ENCODE measurements around the gene MLIP. TPM values are rescaled to one million over a fixed set of nuclear protein-coding genes. Genes with fewer than 3 reads are reported as not detected.

Gene MLIP
- total RNA-seq, 2 experiments from 2014 or later: not detected

DNA sequence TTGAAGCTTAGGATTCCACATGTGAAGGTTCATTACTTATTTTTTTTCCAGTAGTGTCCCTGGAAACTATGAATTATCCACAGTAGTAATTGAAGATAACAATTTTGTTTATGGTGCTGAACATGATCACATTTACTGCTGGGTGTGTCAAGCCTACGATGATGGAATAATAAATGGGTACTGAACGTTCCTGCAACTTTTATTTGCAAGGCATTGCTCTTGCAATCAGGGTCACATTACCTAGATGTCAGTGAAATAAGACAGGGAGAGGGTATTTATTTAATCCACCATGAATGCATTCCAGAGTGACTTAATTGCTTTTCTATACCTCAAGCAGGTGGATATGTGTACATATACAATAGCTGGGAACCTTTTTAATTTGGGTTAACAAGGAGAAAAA lies 27.0 kb upstream of the MLIP start:
- H3K27ac ChIP-seq (ENCODE audit: low read depth, low read length, poor library complexity, severe bottlenecking): no peak overlapping the region
- no peaks in the 10 kb centered on the region for H4K20me1 ChIP-seq (ENCODE audit: insufficient read depth, low read length)
- no TSS peak for BruUV-seq (replicated peaks)
- no peak for DNase-seq (ENCODE audit: low spot score)
- TF ChIP-seq, protein P1, sequence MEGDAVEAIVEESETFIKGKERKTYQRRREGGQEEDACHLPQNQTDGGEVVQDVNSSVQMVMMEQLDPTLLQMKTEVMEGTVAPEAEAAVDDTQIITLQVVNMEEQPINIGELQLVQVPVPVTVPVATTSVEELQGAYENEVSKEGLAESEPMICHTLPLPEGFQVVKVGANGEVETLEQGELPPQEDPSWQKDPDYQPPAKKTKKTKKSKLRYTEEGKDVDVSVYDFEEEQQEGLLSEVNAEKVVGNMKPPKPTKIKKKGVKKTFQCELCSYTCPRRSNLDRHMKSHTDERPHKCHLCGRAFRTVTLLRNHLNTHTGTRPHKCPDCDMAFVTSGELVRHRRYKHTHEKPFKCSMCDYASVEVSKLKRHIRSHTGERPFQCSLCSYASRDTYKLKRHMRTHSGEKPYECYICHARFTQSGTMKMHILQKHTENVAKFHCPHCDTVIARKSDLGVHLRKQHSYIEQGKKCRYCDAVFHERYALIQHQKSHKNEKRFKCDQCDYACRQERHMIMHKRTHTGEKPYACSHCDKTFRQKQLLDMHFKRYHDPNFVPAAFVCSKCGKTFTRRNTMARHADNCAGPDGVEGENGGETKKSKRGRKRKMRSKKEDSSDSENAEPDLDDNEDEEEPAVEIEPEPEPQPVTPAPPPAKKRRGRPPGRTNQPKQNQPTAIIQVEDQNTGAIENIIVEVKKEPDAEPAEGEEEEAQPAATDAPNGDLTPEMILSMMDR (conservative IDR thresholded peaks at IDR 0.05; ENCODE audit: low read length): no peak
- no peak for TF ChIP-seq EZH2phosphoT487 (IDR thresholded peaks at IDR 0.05; ENCODE audit: borderline replicate concordance, low read depth, low read length)
- ChIA-PET CTCF (ENCODE audit: unreplicated experiment) (no interaction called here), POLR2A (interaction anchor here (0.6 kb wide), 1 partner anchor 30 kb away, joined by 3 read pairs; no protein-coding TSS in a partner anchor)
- H2AFZ ChIP-seq (ENCODE audit: low read length): no peak overlapping the region
- H3K4me1 ChIP-seq (ENCODE audit: insufficient read depth, low read length, poor library complexity, severe bottlenecking): no peaks in the 10 kb centered on the region
- H3K79me2 ChIP-seq (ENCODE audit: insufficient read depth, low read depth, low read length): no peaks in the 10 kb centered on the region
- no peak overlapping the region for H3K4me3 ChIP-seq (ENCODE audit: low read depth, low read length, poor library complexity, severe bottlenecking)
- no peaks in the 10 kb centered on the region for H3K9me3 ChIP-seq (ENCODE audit: low read length)
- no peaks in the 10 kb centered on the region for H3K9me2 ChIP-seq (ENCODE audit: insufficient read depth, low read length)
- intact Hi-C loops (cut with micrococcal nuclease; ENCODE audit: unreplicated experiment): no loop called here
- H3K36me3 ChIP-seq (ENCODE audit: insufficient read depth, low read length): no peaks in the 10 kb centered on the region
- H3K4me2 ChIP-seq (ENCODE audit: low read length): no peak overlapping the region

DNA sequence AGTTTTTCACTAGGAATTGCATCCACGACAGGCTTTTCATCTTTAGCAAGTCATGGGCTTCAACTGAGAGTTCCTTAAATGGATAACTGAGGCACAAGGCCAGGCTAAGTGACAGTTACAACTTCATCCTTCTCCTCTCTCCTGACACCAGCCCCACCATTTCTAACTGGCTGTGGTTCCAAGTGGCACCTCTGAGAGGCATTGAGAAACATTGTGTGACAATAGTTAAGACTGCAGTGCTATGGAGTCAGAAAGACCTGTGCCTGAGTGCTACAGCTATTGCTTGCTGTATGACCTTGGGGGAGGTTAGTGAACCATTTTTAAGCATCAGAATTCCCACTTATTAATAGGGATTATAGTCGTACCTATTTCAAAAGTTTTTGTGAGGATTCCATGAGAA lies 26.2 kb upstream of the MLIP start:
- DNase-seq (ENCODE audit: low spot score): no peak
- Histone ChIP-seq H3K36me3 (ENCODE audit: insufficient read depth, low read length) (no peaks in the 10 kb centered on the region), H4K20me1 (ENCODE audit: insufficient read depth, low read length) (no peaks in the 10 kb centered on the region), H3K9me3 (ENCODE audit: low read length) (no peaks in the 10 kb centered on the region), H2AFZ (ENCODE audit: low read length) (no peak overlapping the region), H3K79me2 (ENCODE audit: insufficient read depth, low read depth, low read length) (no peaks in the 10 kb centered on the region), H3K4me2 (ENCODE audit: low read length) (no peak overlapping the region), H3K9me2 (ENCODE audit: insufficient read depth, low read length) (no peaks in the 10 kb centered on the region), H3K27ac (ENCODE audit: low read depth, low read length, poor library complexity, severe bottlenecking) (no peak overlapping the region), H3K4me3 (ENCODE audit: low read depth, low read length, poor library complexity, severe bottlenecking) (no peak overlapping the region), H3K4me1 (ENCODE audit: insufficient read depth, low read length, poor library complexity, severe bottlenecking) (no peaks in the 10 kb centered on the region)
- ChIA-PET CTCF (ENCODE audit: unreplicated experiment) (no interaction called here), POLR2A (no interaction called here)
- no TSS peak for BruUV-seq (replicated peaks)
- intact Hi-C loops (cut with micrococcal nuclease; ENCODE audit: unreplicated experiment): no loop called here
- TF ChIP-seq EZH2phosphoT487 (IDR thresholded peaks at IDR 0.05; ENCODE audit: borderline replicate concordance, low read depth, low read length): no peak
- TF ChIP-seq, protein P1 (conservative IDR thresholded peaks at IDR 0.05; ENCODE audit: low read length): no peak

DNA sequence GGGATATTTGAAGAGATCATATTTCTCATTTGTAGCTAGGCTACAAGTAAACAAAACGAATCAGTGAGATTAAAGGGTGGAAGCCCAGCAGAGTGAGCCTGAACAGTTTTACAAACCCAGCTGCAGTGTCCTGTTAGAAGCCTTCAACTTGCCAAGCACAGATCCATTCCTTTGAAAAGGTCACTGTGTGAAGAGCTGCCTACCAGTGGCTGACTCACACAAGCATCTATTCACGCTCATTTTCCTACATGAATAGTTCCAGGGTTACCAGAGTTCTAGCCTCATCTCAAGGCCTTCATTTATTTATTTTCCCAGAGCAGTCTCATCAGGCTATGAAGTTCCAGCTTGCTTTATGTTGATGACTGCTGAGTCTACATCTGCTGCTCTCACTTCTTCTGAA lies 25.7 kb upstream of the MLIP start:
- no peak overlapping the region for H3K4me3 ChIP-seq (ENCODE audit: low read depth, low read length, poor library complexity, severe bottlenecking)
- H3K9me3 ChIP-seq (ENCODE audit: low read length): no peaks in the 10 kb centered on the region
- no peak for DNase-seq (ENCODE audit: low spot score)
- TF ChIP-seq, protein P1 (conservative IDR thresholded peaks at IDR 0.05; ENCODE audit: low read length): no peak
- TF ChIP-seq EZH2phosphoT487 (IDR thresholded peaks at IDR 0.05; ENCODE audit: borderline replicate concordance, low read depth, low read length): no peak
- H3K79me2 ChIP-seq (ENCODE audit: insufficient read depth, low read depth, low read length): no peaks in the 10 kb centered on the region
- no peaks in the 10 kb centered on the region for H3K9me2 ChIP-seq (ENCODE audit: insufficient read depth, low read length)
- ChIA-PET POLR2A (no interaction called here), CTCF (ENCODE audit: unreplicated experiment) (no interaction called here)
- no TSS peak for BruUV-seq (replicated peaks)
- H3K4me1 ChIP-seq (ENCODE audit: insufficient read depth, low read length, poor library complexity, severe bottlenecking): no peaks in the 10 kb centered on the region
- intact Hi-C loops (cut with micrococcal nuclease; ENCODE audit: unreplicated experiment): no loop called here
- no peaks in the 10 kb centered on the region for H4K20me1 ChIP-seq (ENCODE audit: insufficient read depth, low read length)
- H3K36me3 ChIP-seq (ENCODE audit: insufficient read depth, low read length): no peaks in the 10 kb centered on the region
- no peak overlapping the region for H3K27ac ChIP-seq (ENCODE audit: low read depth, low read length, poor library complexity, severe bottlenecking)
- H2AFZ ChIP-seq (ENCODE audit: low read length): no peak overlapping the region
- no peak overlapping the region for H3K4me2 ChIP-seq (ENCODE audit: low read length)
